ENCODE data around the gene ZNF561. TPM values are rescaled to one million over a fixed set of nuclear protein-coding genes. Genes with fewer than 3 reads are reported as not detected.

ZNF561 gene
- polyA plus RNA-seq, 2 of the 4 experiments (the other 2 are of a cell fraction) = 18.0 to 22.0 TPM

DNA sequence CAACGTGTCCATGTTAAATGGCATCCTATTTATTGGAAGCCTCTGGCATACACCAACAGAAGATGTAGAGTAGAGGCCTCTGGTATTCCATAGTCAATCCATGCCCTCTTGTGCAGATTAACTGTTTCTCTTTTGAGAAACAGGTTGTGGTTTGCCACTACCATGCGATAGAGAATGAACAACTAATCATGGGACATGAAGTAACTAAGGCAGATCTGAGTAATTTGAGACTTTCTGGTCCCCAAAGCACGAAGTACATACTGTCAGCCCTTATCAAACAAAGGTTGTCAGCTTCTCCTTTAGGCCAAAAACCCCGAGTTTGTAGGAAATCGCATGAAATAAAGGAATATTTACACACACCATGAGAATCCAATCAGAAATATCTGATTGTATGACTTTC lies 40.3 kb downstream of the ZNF561 start:
- ChIA-PET CTCF (no interaction called here), POLR2A (no interaction called here)
- TF ChIP-seq NFE2L2 (conservative IDR thresholded peaks at IDR 0.05; ENCODE audit: low read length) = no peak
- no peak for TF ChIP-seq MAZ (IDR thresholded peaks at IDR 0.05; ENCODE audit: borderline replicate concordance, low read depth, low read length)
- no peak for TF ChIP-seq CBX2 (IDR thresholded peaks at IDR 0.05; ENCODE audit: borderline replicate concordance, low read depth)
- TF ChIP-seq BHLHE40 (IDR thresholded peaks at IDR 0.05; ENCODE audit: low read depth, low read length) = no peak
- TF ChIP-seq RNF2 (IDR thresholded peaks at IDR 0.05; ENCODE audit: borderline replicate concordance, low read depth) = no peak
- TF ChIP-seq PHF8 (IDR thresholded peaks at IDR 0.05; ENCODE audit: borderline replicate concordance, low read depth) = no peak
- TF ChIP-seq EHF (CRISPR knock-in tag; IDR thresholded peaks at IDR 0.05) = no peak
- no peak for TF ChIP-seq RAD21 (conservative IDR thresholded peaks at IDR 0.05 in 1 of 2, IDR thresholded peaks at IDR 0.05 in 1 of 2)
- no peak for TF ChIP-seq JUN (IDR thresholded peaks at IDR 0.05)
- Histone ChIP-seq H3K9me3 (peaks cover 79% of the 10 kb centered on the region), H3K27ac (no peak overlapping the region), H3K4me3 (no peak overlapping the region), H3K4me1 (no peaks in the 10 kb centered on the region), H3K4me2 (no peak overlapping the region)
- DNase-seq (ENCODE audit: low read depth in 1 of 2, low spot score in 1 of 2) (no peak), ATAC-seq (no peak), FAIRE-seq (no peak)
- 75% methylated on average over 5 of the region's 5 CpGs for WGBS (ENCODE audit: missing lambda C conversion rate)

DNA sequence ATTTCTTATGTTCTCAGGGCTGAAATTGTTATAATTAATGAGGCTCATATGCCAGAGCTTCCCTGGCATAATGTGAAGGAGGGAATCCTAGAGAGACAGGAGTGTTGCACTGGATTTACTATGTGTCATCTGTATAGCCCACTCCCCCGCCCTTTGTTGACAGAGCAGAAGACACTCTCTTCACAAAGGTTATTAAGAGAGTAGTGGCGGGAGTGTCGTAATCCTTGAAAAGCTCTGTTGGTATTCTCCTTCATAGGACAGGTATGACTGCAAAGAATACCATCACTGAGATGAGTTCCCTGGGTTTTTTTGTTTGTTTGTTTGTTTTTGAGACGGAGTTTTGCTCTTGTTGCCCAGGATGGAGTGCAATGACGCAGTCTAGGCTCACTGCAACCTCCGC lies 50.8 kb downstream of the ZNF561 start:
- ChIA-PET POLR2A (no interaction called here), CTCF (no interaction called here)
- peaks cover 95% of the 10 kb centered on the region for H3K9me3 ChIP-seq

DNA sequence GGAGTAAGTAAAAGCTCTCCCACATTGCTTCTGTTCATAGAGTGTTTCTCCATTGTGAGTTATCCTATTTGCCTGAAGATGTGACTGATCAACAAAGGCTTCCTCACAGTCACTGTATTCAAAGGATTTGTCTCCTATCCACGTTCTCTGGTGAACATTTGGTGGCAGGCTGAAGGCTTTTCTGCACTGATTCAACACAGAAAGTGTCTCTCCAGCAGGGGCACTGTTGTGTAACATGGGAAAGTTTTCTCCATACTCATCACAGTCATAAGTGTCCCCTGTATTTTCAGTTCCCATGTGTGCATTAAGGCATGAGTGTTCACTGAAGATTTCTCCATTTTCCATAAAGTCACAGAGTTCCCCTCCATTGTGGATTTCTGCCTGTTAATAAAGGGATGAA lies 54.3 kb downstream of the ZNF561 start:
- peaks cover 99% of the 10 kb centered on the region for H3K9me3 ChIP-seq
- peak in 1 of 2 experiments; percentile 17 for DNase-seq (ENCODE audit: low read depth in 1 of 2, low spot score in 1 of 2)
- CTCF ChIA-PET = no interaction called here
- FAIRE-seq = no peak
- POLR2A ChIA-PET = no interaction called here
- H3K4me2 ChIP-seq = no peak overlapping the region
- H3K4me3 ChIP-seq = no peak overlapping the region
- WGBS (ENCODE audit: missing lambda C conversion rate) = 92% methylated on average over 1 of the region's 1 CpG
- no peak overlapping the region for H3K27ac ChIP-seq
- ATAC-seq = no peak
- TF ChIP-seq ZFP36 (IDR thresholded peaks at IDR 0.05; ENCODE audit: borderline replicate concordance, partially characterized antibody) (no peak), EHMT2 (IDR thresholded peaks at IDR 0.05; ENCODE audit: low read depth) (no peak), MAX (IDR thresholded peaks at IDR 0.05) (no peak), RNF2 (IDR thresholded peaks at IDR 0.05; ENCODE audit: borderline replicate concordance, low read depth) (no peak), RFX5 (IDR thresholded peaks at IDR 0.05) (no peak)
- no peaks in the 10 kb centered on the region for H3K4me1 ChIP-seq

More for the DNA sequence above, 50.8 kb downstream of the ZNF561 start:
- Histone ChIP-seq H3K27ac (no peak overlapping the region), H3K4me3 (no peak overlapping the region), H3K4me1 (no peaks in the 10 kb centered on the region), H3K4me2 (no peak overlapping the region)
- FAIRE-seq (no peak), DNase-seq (ENCODE audit: low read depth in 1 of 2, low spot score in 1 of 2) (no peak), ATAC-seq (no peak)
- TF ChIP-seq FOSB (CRISPR knock-in tag; IDR thresholded peaks at IDR 0.05) (no peak), NR3C1 (IDR thresholded peaks at IDR 0.05) (no peak), POLR2A (IDR thresholded peaks at IDR 0.05; ENCODE audit: low read length) (no peak), RARB (CRISPR knock-in tag; IDR thresholded peaks at IDR 0.05) (no peak), NFE2L2 (conservative IDR thresholded peaks at IDR 0.05; ENCODE audit: low read length) (no peak)
- WGBS (ENCODE audit: missing lambda C conversion rate) = 95% methylated on average over 6 of the region's 6 CpGs

DNA sequence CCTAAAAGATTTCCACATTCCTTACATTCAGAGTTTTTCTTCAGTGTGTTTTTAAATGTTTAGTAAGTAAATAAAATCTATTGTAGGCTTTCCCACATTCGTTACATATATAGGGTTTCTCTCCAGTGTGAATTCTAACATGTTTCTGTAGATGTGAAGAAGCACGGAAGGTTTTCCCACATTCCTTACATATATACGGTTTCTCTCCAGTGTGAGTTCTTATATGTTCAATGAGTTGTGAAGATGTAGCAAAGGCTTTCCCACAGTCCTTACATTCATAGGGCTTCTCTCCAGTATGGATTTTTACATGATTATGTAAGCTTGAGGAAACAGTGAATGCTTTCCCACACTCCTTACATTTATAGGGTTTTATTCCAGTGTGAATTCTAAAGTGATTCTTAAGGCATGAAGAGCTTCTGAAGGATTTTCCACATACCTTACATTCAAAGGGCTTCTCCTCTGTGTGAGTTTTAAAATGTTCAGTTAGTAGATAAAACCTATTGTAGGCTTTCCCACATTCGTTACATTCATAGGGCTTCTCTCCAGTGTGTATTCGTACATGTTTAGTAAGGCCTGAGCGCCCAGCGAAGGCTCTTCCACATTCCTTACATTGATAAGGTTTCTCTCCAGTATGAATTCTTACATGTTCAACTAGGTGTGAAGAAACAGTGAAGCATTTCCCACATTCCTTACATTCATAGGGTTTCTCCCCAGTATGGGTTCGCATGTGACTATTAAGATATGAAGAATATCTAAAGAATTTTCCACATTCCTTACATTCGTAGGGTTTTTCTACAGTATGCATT lies 54.9 kb downstream of the ZNF561 start:
- ATAC-seq = no peak
- H3K27ac ChIP-seq = no peak overlapping the region
- peak in 1 of 2 experiments; percentile 53 for DNase-seq (ENCODE audit: low read depth in 1 of 2, low spot score in 1 of 2)
- 96% methylated on average over 9 of the region's 9 CpGs for WGBS (ENCODE audit: missing lambda C conversion rate)
- ChIA-PET CTCF (no interaction called here), POLR2A (no interaction called here)
- FAIRE-seq = no peak
- TF ChIP-seq PHF8 (IDR thresholded peaks at IDR 0.05; ENCODE audit: borderline replicate concordance, low read depth) (no peak), GATA3 (IDR thresholded peaks at IDR 0.05; ENCODE audit: borderline replicate concordance) (peak; percentile 40; the same call in 1 of the 2 replicates)
- no peak overlapping the region for H3K4me3 ChIP-seq
- no peaks in the 10 kb centered on the region for H3K4me1 ChIP-seq
- H3K9me3 ChIP-seq = peaks cover 100% of the 10 kb centered on the region
- H3K4me2 ChIP-seq = no peak overlapping the region

Other genes starting within 250 kb of the ZNF561 start
- 11.8 and 12.1 TPM in 2 replicates for gene ZNF266, start 185.7 kb downstream of the ZNF561 start, polyA plus RNA-seq (2011; rRNA removed)
- gene ZNF266, start 185.7 kb downstream of the ZNF561 start, polyA plus RNA-seq (2017; fragmentation: RNase III; extraction: RNeasy Plus Mini Kit Qiagen cat#74134 plus additional on column Dnase treatment) = 4.8 to 5.0 TPM (median 4.8 TPM) in 3 replicates
- gene ZNF560, start 122.6 kb downstream of the ZNF561 start, polyA plus RNA-seq (2011; rRNA removed) = not detected in 2 replicates
- not detected in 3 replicates for gene ZNF560, start 122.6 kb downstream of the ZNF561 start, polyA plus RNA-seq (2017; fragmentation: RNase III; extraction: RNeasy Plus Mini Kit Qiagen cat#74134 plus additional on column Dnase treatment)
- gene ZNF426, start 82.6 kb downstream of the ZNF561 start, polyA plus RNA-seq (2011; rRNA removed) = 2.7 and 3.0 TPM in 2 replicates
- 0.88 to 1.5 TPM (median 0.99 TPM) in 3 replicates for gene ZNF426, start 82.6 kb downstream of the ZNF561 start, polyA plus RNA-seq (2017; fragmentation: RNase III; extraction: RNeasy Plus Mini Kit Qiagen cat#74134 plus additional on column Dnase treatment)
- 8.5 and 9.8 TPM in 2 replicates for gene ZNF121, start 36.7 kb downstream of the ZNF561 start, polyA plus RNA-seq (2011; rRNA removed)
- gene ZNF121, start 36.7 kb downstream of the ZNF561 start, polyA plus RNA-seq (2017; fragmentation: RNase III; extraction: RNeasy Plus Mini Kit Qiagen cat#74134 plus additional on column Dnase treatment) = 5.1 to 6.4 TPM (median 5.1 TPM) in 3 replicates
- 14.0 and 16.1 TPM in 2 replicates for gene ZNF562, start 53.9 kb upstream of the ZNF561 start, polyA plus RNA-seq (2011; rRNA removed)
- 8.5 to 10.6 TPM (median 10.4 TPM) in 3 replicates for gene ZNF562, start 53.9 kb upstream of the ZNF561 start, polyA plus RNA-seq (2017; fragmentation: RNase III; extraction: RNeasy Plus Mini Kit Qiagen cat#74134 plus additional on column Dnase treatment)
- 3.3 and 4.5 TPM in 2 replicates for gene ZNF846, start 147.5 kb upstream of the ZNF561 start, polyA plus RNA-seq (2011; rRNA removed)
- gene ZNF846, start 147.5 kb upstream of the ZNF561 start, polyA plus RNA-seq (2017; fragmentation: RNase III; extraction: RNeasy Plus Mini Kit Qiagen cat#74134 plus additional on column Dnase treatment) = 1.8 to 3.0 TPM (median 2.1 TPM) in 3 replicates
- 10.3 and 12.3 TPM in 2 replicates for gene FBXL12, start 197.8 kb upstream of the ZNF561 start, polyA plus RNA-seq (2011; rRNA removed)
- 10.5 to 11.9 TPM (median 10.5 TPM) in 3 replicates for gene FBXL12, start 197.8 kb upstream of the ZNF561 start, polyA plus RNA-seq (2017; fragmentation: RNase III; extraction: RNeasy Plus Mini Kit Qiagen cat#74134 plus additional on column Dnase treatment)
- 461 and 519 TPM in 2 replicates for gene UBL5, start 206.7 kb upstream of the ZNF561 start, polyA plus RNA-seq (2011; rRNA removed)
- gene UBL5, start 206.7 kb upstream of the ZNF561 start, polyA plus RNA-seq (2017; fragmentation: RNase III; extraction: RNeasy Plus Mini Kit Qiagen cat#74134 plus additional on column Dnase treatment) = 451 to 474 TPM (median 460 TPM) in 3 replicates
- 20.5 and 30.0 TPM in 2 replicates for gene PIN1, start 214.1 kb upstream of the ZNF561 start, polyA plus RNA-seq (2011; rRNA removed)
- 56.6 to 61.0 TPM (median 58.5 TPM) in 3 replicates for gene PIN1, start 214.1 kb upstream of the ZNF561 start, polyA plus RNA-seq (2017; fragmentation: RNase III; extraction: RNeasy Plus Mini Kit Qiagen cat#74134 plus additional on column Dnase treatment)

Data from A549 (cell line).